ENCODE measurements around the gene PGPEP1. TPM values are rescaled to one million over a fixed set of nuclear protein-coding genes. Genes with fewer than 3 reads are reported as not detected.
"Not testable (repeated sequence)": the region's sequence is repeated elsewhere in the genome, so short reads cannot be mapped to it uniquely, and the experiment has no call there.

PGPEP1 gene
- total RNA-seq, 5 donors from 2014 or later (not counting 1 experiment from before 2014, with no cell fraction given) = 35.7 to 52.6 (median 45.1) TPM

GRCh38 chr19:18362934-18363542 lies 22.6 kb downstream of the PGPEP1 start:
- Mint-ChIP-seq H3K9me3 (no peaks in the 10 kb centered on the region), H3K4me3 (no peak overlapping the region), H3K27me3 (no peaks in the 10 kb centered on the region), H3K27ac (no peak overlapping the region), H3K4me1 (no peaks in the 10 kb centered on the region), H3K36me3 (peaks cover 55% of the 10 kb centered on the region)
- no peak overlapping the region for H3K27ac ChIP-seq (ENCODE audit: low read length)
- 93% methylated on average over 10 of the region's 17 CpGs for WGBS (ENCODE audit: insufficient coverage)
- ATAC-seq (replicated peaks in 1 of 4) (no peak), DNase-seq (no peak)
- H3K36me3 ChIP-seq (ENCODE audit: control insufficient read depth in 2 of 2, extremely low read depth in 1 of 2, insufficient read depth in 1 of 2, low read length in 1 of 2) = peaks cover 0 to 31% of the 10 kb centered on the region in 2 donors
- H3K4me3 ChIP-seq (ENCODE audit: control insufficient read depth in 1 of 2, extremely low read depth in 1 of 2, low read length in 1 of 2) = no peak overlapping the region
- POLR2A ChIA-PET = no interaction called here
- H3K9me3 ChIP-seq = no peaks in the 10 kb centered on the region
- CTCF ChIA-PET = interaction anchor here in 1 of 2 donors (0.6 kb wide), 1 partner anchor 195 kb away, joined by 3 read pairs; no protein-coding TSS in a partner anchor
- H3K4me1 ChIP-seq (ENCODE audit: control insufficient read depth in 1 of 2, extremely low read depth in 1 of 2, insufficient read depth in 2 of 2, low read length in 2 of 2) = no peaks in the 10 kb centered on the region
- no peaks in the 10 kb centered on the region for H3K27me3 ChIP-seq (replicated peaks in 1 of 2; ENCODE audit: control insufficient read depth in 2 of 2, extremely low read depth in 1 of 2, insufficient read depth in 2 of 2, low read length in 1 of 2)

GRCh38 chr19:18363787-18364186 lies 23.4 kb downstream of the PGPEP1 start:
- Histone ChIP-seq H3K4me3 (ENCODE audit: control insufficient read depth in 1 of 2, extremely low read depth in 1 of 2, low read length in 1 of 2) (no peak overlapping the region), H3K4me1 (ENCODE audit: control insufficient read depth in 1 of 2, extremely low read depth in 1 of 2, insufficient read depth in 2 of 2, low read length in 2 of 2) (no peaks in the 10 kb centered on the region), H3K27ac (ENCODE audit: low read length) (no peak overlapping the region), H3K36me3 (ENCODE audit: control insufficient read depth in 2 of 2, extremely low read depth in 1 of 2, insufficient read depth in 1 of 2, low read length in 1 of 2) (peaks cover 0 to 31% of the 10 kb centered on the region in 2 donors), H3K27me3 (replicated peaks in 1 of 2; ENCODE audit: control insufficient read depth in 2 of 2, extremely low read depth in 1 of 2, insufficient read depth in 2 of 2, low read length in 1 of 2) (no peaks in the 10 kb centered on the region), H3K9me3 (no peaks in the 10 kb centered on the region)
- no peak for ATAC-seq (replicated peaks in 1 of 4)
- 100% methylated on average over 1 of the region's 6 CpGs for WGBS (ENCODE audit: insufficient coverage)
- H3K27ac Mint-ChIP-seq = no peak overlapping the region
- ChIA-PET CTCF (no interaction called here), POLR2A (no interaction called here)
- peaks cover 50% of the 10 kb centered on the region for H3K36me3 Mint-ChIP-seq
- no peaks in the 10 kb centered on the region for H3K9me3 Mint-ChIP-seq
- no peaks in the 10 kb centered on the region for H3K4me1 Mint-ChIP-seq
- no peak overlapping the region for H3K4me3 Mint-ChIP-seq
- DNase-seq = no peak
- no peaks in the 10 kb centered on the region for H3K27me3 Mint-ChIP-seq

GRCh38 chr19:18364277-18364825 lies 24.0 kb downstream of the PGPEP1 start:
- H3K4me1 Mint-ChIP-seq; H3K27me3 Mint-ChIP-seq; H3K4me3 ChIP-seq (ENCODE audit: control insufficient read depth in 1 of 2, extremely low read depth in 1 of 2, low read length in 1 of 2); H3K4me1 ChIP-seq (ENCODE audit: control insufficient read depth in 1 of 2, extremely low read depth in 1 of 2, insufficient read depth in 2 of 2, low read length in 2 of 2); POLR2A ChIA-PET; ATAC-seq (replicated peaks in 1 of 4); H3K27ac ChIP-seq (ENCODE audit: low read length); DNase-seq; H3K27me3 ChIP-seq (replicated peaks in 1 of 2; ENCODE audit: control insufficient read depth in 2 of 2, extremely low read depth in 1 of 2, insufficient read depth in 2 of 2, low read length in 1 of 2); CTCF ChIA-PET; H3K9me3 ChIP-seq; H3K27ac Mint-ChIP-seq; H3K9me3 Mint-ChIP-seq; H3K4me3 Mint-ChIP-seq: not testable (repeated sequence)
- H3K36me3 ChIP-seq (ENCODE audit: control insufficient read depth in 2 of 2, extremely low read depth in 1 of 2, insufficient read depth in 1 of 2, low read length in 1 of 2) = peaks cover 0 to 26% of the 10 kb centered on the region in 2 donors
- 92% methylated on average over 7 of the region's 11 CpGs for WGBS (ENCODE audit: insufficient coverage)
- peaks cover 46% of the 10 kb centered on the region for H3K36me3 Mint-ChIP-seq

GRCh38 chr19:18364826-18365528 lies 24.6 kb downstream of the PGPEP1 start:
- peaks cover 40% of the 10 kb centered on the region for H3K36me3 Mint-ChIP-seq
- Histone ChIP-seq H3K27me3 (replicated peaks in 1 of 2; ENCODE audit: control insufficient read depth in 2 of 2, extremely low read depth in 1 of 2, insufficient read depth in 2 of 2, low read length in 1 of 2) (no peaks in the 10 kb centered on the region), H3K27ac (ENCODE audit: low read length) (no peak overlapping the region), H3K9me3 (no peaks in the 10 kb centered on the region), H3K4me3 (ENCODE audit: control insufficient read depth in 1 of 2, extremely low read depth in 1 of 2, low read length in 1 of 2) (no peak overlapping the region), H3K36me3 (ENCODE audit: control insufficient read depth in 2 of 2, extremely low read depth in 1 of 2, insufficient read depth in 1 of 2, low read length in 1 of 2) (peaks cover 0 to 26% of the 10 kb centered on the region in 2 donors), H3K4me1 (ENCODE audit: control insufficient read depth in 1 of 2, extremely low read depth in 1 of 2, insufficient read depth in 2 of 2, low read length in 2 of 2) (no peaks in the 10 kb centered on the region)
- no peaks in the 10 kb centered on the region for H3K27me3 Mint-ChIP-seq
- ChIA-PET POLR2A (no interaction called here), CTCF (no interaction called here)
- H3K4me1 Mint-ChIP-seq = no peaks in the 10 kb centered on the region
- no peak for ATAC-seq (replicated peaks in 1 of 4)
- H3K9me3 Mint-ChIP-seq = no peaks in the 10 kb centered on the region
- peak in 1 of 35 experiments; percentile 4 for DNase-seq
- 87% methylated on average over 5 of the region's 15 CpGs for WGBS (ENCODE audit: insufficient coverage)
- H3K4me3 Mint-ChIP-seq = no peak overlapping the region
- no peak overlapping the region for H3K27ac Mint-ChIP-seq

- Histone ChIP-seq H3K4me3 (ENCODE audit: control insufficient read depth in 1 of 2, extremely low read depth in 1 of 2, low read length in 1 of 2) (no peak overlapping the region), H3K27me3 (replicated peaks in 1 of 2; ENCODE audit: control insufficient read depth in 2 of 2, extremely low read depth in 1 of 2, insufficient read depth in 2 of 2, low read length in 1 of 2) (peaks cover 0 to 3% of the 10 kb centered on the region in 2 experiments), H3K9me3 (no peaks in the 10 kb centered on the region), H3K27ac (ENCODE audit: low read length) (no peak overlapping the region), H3K36me3 (ENCODE audit: control insufficient read depth in 2 of 2, extremely low read depth in 1 of 2, insufficient read depth in 1 of 2, low read length in 1 of 2) (peaks cover 0 to 26% of the 10 kb centered on the region in 2 donors), H3K4me1 (ENCODE audit: control insufficient read depth in 1 of 2, extremely low read depth in 1 of 2, insufficient read depth in 2 of 2, low read length in 2 of 2) (no peaks in the 10 kb centered on the region)
- Mint-ChIP-seq H3K36me3 (peaks cover 37% of the 10 kb centered on the region), H3K4me1 (no peaks in the 10 kb centered on the region), H3K27ac (no peak overlapping the region), H3K27me3 (no peaks in the 10 kb centered on the region), H3K4me3 (no peak overlapping the region), H3K9me3 (no peaks in the 10 kb centered on the region)
- ATAC-seq (replicated peaks in 1 of 4) (no peak), DNase-seq (no peak)
- CTCF ChIA-PET = interaction anchor here (0.5 to 0.6 kb wide), 2 partner anchors 278 to 372 kb away, joined by 5 read pairs; no protein-coding TSS in a partner anchor
- POLR2A ChIA-PET = interaction anchor here in 1 of 2 donors (0.5 kb wide), 1 partner anchor 72 kb away, joined by 6 read pairs; the partner anchor contains the start of gene ISYNA1
- no CpG with 5 or more reads among the region's 2 CpGs for WGBS (ENCODE audit: insufficient coverage)
Observed at GRCh38 chr19:18366021-18366435, 25.6 kb downstream of the PGPEP1 start.

- no peaks in the 10 kb centered on the region for H3K9me3 Mint-ChIP-seq
- peaks cover 2 to 3% (median 3%) of the 10 kb centered on the region in 3 donors for H3K4me1 Mint-ChIP-seq
- peaks cover 24% of the 10 kb centered on the region for H3K36me3 Mint-ChIP-seq
- peaks cover 0 to under 1% of the 10 kb centered on the region in 2 donors for H3K27me3 Mint-ChIP-seq
- WGBS (ENCODE audit: insufficient coverage) = 87% methylated on average over 11 of the region's 15 CpGs
- H3K27ac Mint-ChIP-seq = no peak overlapping the region
- no peak overlapping the region for H3K4me3 ChIP-seq (ENCODE audit: control insufficient read depth in 1 of 2, extremely low read depth in 1 of 2, low read length in 1 of 2)
- H3K36me3 ChIP-seq (ENCODE audit: control insufficient read depth in 2 of 2, extremely low read depth in 1 of 2, insufficient read depth in 1 of 2, low read length in 1 of 2) = peaks cover 0 to 13% of the 10 kb centered on the region in 2 donors
- H3K9me3 ChIP-seq = no peaks in the 10 kb centered on the region
- POLR2A ChIA-PET = no interaction called here
- no peak overlapping the region for H3K27ac ChIP-seq (ENCODE audit: low read length)
- H3K27me3 ChIP-seq (replicated peaks in 1 of 2; ENCODE audit: control insufficient read depth in 2 of 2, extremely low read depth in 1 of 2, insufficient read depth in 2 of 2, low read length in 1 of 2) = peaks cover 0 to 8% of the 10 kb centered on the region in 2 experiments
- CTCF ChIA-PET = interaction anchor here in 1 of 2 donors (0.7 kb wide), 1 partner anchor 121 kb away, joined by 5 read pairs; no protein-coding TSS in a partner anchor
- H3K4me3 Mint-ChIP-seq = no peak overlapping the region
- ATAC-seq (replicated peaks in 1 of 4) (no peak), DNase-seq (no peak)
- peaks cover 0 to 8% of the 10 kb centered on the region in 2 experiments for H3K4me1 ChIP-seq (ENCODE audit: control insufficient read depth in 1 of 2, extremely low read depth in 1 of 2, insufficient read depth in 2 of 2, low read length in 2 of 2)
Observed at GRCh38 chr19:18368504-18369222, 28.3 kb downstream of the PGPEP1 start.
